ENCODE measurements around the gene MRPL36. TPM values are rescaled to one million over a fixed set of nuclear protein-coding genes. Genes with fewer than 3 reads are reported as not detected.

The MRPL36 gene
- total RNA-seq, 1 experiment from 2014 or later, result 116 TPM

DNA sequence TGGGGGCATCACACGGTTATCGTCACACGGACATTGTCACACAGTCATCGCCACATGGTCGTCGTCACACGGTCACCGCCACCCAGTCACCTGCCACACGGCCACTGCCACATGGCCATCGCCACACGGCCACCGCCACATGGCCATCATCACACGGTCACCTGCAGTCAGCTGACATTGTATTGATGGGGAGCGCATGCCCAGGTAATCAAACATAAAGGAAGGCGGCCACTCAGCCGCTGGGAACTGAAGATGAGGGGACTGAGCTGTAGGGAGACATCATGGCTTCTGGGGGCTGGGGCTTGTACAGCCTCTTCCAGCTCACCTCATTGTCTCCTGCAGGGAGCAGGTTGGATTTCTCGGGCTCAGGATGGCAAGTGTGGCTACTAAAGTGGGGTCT, 49.2 kb downstream of the MRPL36 start:
- POLR2A ChIA-PET (ENCODE audit: unreplicated experiment), result no interaction called here
- no peak overlapping the region for H2AFZ ChIP-seq (ENCODE audit: low read length)

DNA sequence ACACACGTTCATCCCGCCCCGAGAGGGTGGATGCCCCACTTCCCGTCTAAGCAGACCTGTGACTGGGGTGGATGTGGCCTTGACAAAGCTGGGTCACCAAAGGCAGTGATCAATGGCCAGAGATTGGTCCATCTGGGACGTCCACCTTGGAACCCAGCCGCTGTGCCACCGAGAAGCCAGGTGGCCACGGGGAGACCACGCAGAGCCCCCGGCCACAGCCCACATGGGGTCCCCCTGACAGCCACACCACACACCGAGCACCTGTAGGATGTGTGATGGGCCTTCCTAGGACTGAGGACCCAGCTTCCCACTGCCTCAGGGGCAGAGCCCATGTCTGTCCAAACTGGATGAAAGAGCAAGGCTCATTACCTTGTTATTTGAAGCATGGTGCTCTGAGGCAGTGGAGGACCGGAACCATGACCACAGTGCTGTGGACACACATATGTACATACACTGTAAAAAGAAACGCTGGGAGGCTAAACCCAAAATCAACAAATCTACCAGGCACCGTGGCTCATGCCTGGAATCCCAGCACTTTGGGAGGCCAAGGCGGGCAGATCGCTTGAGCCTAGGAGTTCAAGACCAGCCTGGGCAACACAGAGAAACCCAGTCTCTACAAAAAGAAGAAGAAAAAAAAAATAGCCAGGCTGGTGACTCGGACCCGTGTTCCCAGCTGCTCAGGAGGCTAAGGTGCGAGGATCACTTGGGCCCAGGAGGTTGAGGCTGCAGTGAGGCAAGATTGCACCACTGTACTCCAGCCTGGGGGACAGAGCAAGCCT, 50.1 kb downstream of the MRPL36 start:
- ATAC-seq, result no peak
- Histone ChIP-seq H3K9me3 (ENCODE audit: low read length) (no peaks in the 10 kb centered on the region), H3K4me3 (ENCODE audit: low read length) (no peak overlapping the region), H3K4me2 (ENCODE audit: low read length) (no peak overlapping the region), H3K9me2 (replicated peaks; ENCODE audit: low read length) (no peaks in the 10 kb centered on the region), H3K27ac (ENCODE audit: low read length) (no peak overlapping the region), H3K27me3 (ENCODE audit: low read length) (peaks cover 87% of the 10 kb centered on the region), H3K4me1 (ENCODE audit: insufficient read depth, low read length) (no peaks in the 10 kb centered on the region), H3K79me2 (ENCODE audit: low read length) (no peaks in the 10 kb centered on the region), H2AFZ (ENCODE audit: low read length) (no peak overlapping the region), H3K9ac (ENCODE audit: low read length) (no peak overlapping the region), H3K36me3 (ENCODE audit: low read depth, low read length) (no peaks in the 10 kb centered on the region), H4K20me1 (ENCODE audit: low read length) (no peaks in the 10 kb centered on the region), H3F3A (ENCODE audit: low read length, unreplicated experiment) (no peaks in the 10 kb centered on the region)
- TF ChIP-seq EZH2phosphoT487 (IDR thresholded peaks at IDR 0.05; ENCODE audit: borderline replicate concordance, low read length) (no peak), EZH2 (IDR thresholded peaks at IDR 0.05; ENCODE audit: low read length, unreplicated experiment) (no peak)
- TF ChIP-seq, protein P1, sequence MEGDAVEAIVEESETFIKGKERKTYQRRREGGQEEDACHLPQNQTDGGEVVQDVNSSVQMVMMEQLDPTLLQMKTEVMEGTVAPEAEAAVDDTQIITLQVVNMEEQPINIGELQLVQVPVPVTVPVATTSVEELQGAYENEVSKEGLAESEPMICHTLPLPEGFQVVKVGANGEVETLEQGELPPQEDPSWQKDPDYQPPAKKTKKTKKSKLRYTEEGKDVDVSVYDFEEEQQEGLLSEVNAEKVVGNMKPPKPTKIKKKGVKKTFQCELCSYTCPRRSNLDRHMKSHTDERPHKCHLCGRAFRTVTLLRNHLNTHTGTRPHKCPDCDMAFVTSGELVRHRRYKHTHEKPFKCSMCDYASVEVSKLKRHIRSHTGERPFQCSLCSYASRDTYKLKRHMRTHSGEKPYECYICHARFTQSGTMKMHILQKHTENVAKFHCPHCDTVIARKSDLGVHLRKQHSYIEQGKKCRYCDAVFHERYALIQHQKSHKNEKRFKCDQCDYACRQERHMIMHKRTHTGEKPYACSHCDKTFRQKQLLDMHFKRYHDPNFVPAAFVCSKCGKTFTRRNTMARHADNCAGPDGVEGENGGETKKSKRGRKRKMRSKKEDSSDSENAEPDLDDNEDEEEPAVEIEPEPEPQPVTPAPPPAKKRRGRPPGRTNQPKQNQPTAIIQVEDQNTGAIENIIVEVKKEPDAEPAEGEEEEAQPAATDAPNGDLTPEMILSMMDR (conservative IDR thresholded peaks at IDR 0.05; ENCODE audit: low read depth, low read length), result no peak
- intact Hi-C loops (cut with micrococcal nuclease), result no loop called here
- ChIA-PET CTCF (no interaction called here), POLR2A (ENCODE audit: unreplicated experiment) (no interaction called here)
- DNase-seq, result no peak
- BruUV-seq (replicated peaks), result no TSS peak

More for the DNA sequence above, 49.2 kb downstream of the MRPL36 start:
- no TSS peak for BruUV-seq (replicated peaks)
- no peak overlapping the region for H3K27ac ChIP-seq (ENCODE audit: low read length)
- no peaks in the 10 kb centered on the region for H3K4me1 ChIP-seq (ENCODE audit: insufficient read depth, low read length)
- peaks cover 87% of the 10 kb centered on the region for H3K27me3 ChIP-seq (ENCODE audit: low read length)
- H3K9me3 ChIP-seq (ENCODE audit: low read length), result no peaks in the 10 kb centered on the region
- no peak for TF ChIP-seq EZH2 (IDR thresholded peaks at IDR 0.05; ENCODE audit: low read length, unreplicated experiment)
- TF ChIP-seq, protein P1 (conservative IDR thresholded peaks at IDR 0.05; ENCODE audit: low read depth, low read length), result no peak
- TF ChIP-seq EZH2phosphoT487 (IDR thresholded peaks at IDR 0.05; ENCODE audit: borderline replicate concordance, low read length), result no peak
- no peak overlapping the region for H3K9ac ChIP-seq (ENCODE audit: low read length)
- DNase-seq, result no peak
- H3F3A ChIP-seq (ENCODE audit: low read length, unreplicated experiment), result no peaks in the 10 kb centered on the region
- no peaks in the 10 kb centered on the region for H3K36me3 ChIP-seq (ENCODE audit: low read depth, low read length)
- no peaks in the 10 kb centered on the region for H4K20me1 ChIP-seq (ENCODE audit: low read length)
- intact Hi-C loops (cut with micrococcal nuclease), result no loop called here
- no peaks in the 10 kb centered on the region for H3K9me2 ChIP-seq (replicated peaks; ENCODE audit: low read length)
- ATAC-seq, result no peak
- no peak overlapping the region for H3K4me2 ChIP-seq (ENCODE audit: low read length)
- CTCF ChIA-PET, result no interaction called here
- no peaks in the 10 kb centered on the region for H3K79me2 ChIP-seq (ENCODE audit: low read length)
- H3K4me3 ChIP-seq (ENCODE audit: low read length), result no peak overlapping the region

DNA sequence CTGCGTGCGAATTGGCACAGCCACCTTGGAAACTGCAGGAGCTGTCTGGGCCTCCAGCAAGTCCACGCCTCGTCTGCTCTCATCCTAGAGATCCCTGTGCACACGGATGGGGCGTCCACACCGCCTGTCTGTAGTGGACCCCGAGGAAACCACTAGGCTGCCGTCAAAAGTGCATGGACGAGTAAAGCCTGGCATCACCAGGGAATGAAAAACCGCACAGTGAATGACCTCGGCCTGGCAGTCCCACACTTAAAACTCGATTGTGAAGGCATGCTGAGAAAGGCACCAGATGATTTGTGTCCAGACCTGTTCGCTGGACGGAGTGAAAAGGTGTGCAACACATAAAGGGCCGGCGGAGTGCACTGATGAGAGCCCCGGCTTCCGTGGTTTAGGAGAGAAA, 50.8 kb downstream of the MRPL36 start:
- TF ChIP-seq, protein P1 (conservative IDR thresholded peaks at IDR 0.05; ENCODE audit: low read depth, low read length), result no peak
- TF ChIP-seq EZH2 (IDR thresholded peaks at IDR 0.05; ENCODE audit: low read length, unreplicated experiment) (no peak), EZH2phosphoT487 (IDR thresholded peaks at IDR 0.05; ENCODE audit: borderline replicate concordance, low read length) (no peak)

More for the DNA sequence above, 50.8 kb downstream of the MRPL36 start:
- CTCF ChIA-PET, result no interaction called here
- Histone ChIP-seq H3K9me2 (replicated peaks; ENCODE audit: low read length) (no peaks in the 10 kb centered on the region), H3K27ac (ENCODE audit: low read length) (no peak overlapping the region), H2AFZ (ENCODE audit: low read length) (no peak overlapping the region), H3K36me3 (ENCODE audit: low read depth, low read length) (no peaks in the 10 kb centered on the region), H3K9me3 (ENCODE audit: low read length) (no peaks in the 10 kb centered on the region), H3K27me3 (ENCODE audit: low read length) (peaks cover 93% of the 10 kb centered on the region), H3K9ac (ENCODE audit: low read length) (no peak overlapping the region), H3K4me2 (ENCODE audit: low read length) (no peak overlapping the region), H3K4me3 (ENCODE audit: low read length) (no peak overlapping the region), H3K4me1 (ENCODE audit: insufficient read depth, low read length) (no peaks in the 10 kb centered on the region), H3F3A (ENCODE audit: low read length, unreplicated experiment) (no peaks in the 10 kb centered on the region), H3K79me2 (ENCODE audit: low read length) (no peaks in the 10 kb centered on the region), H4K20me1 (ENCODE audit: low read length) (no peaks in the 10 kb centered on the region)
- BruUV-seq (replicated peaks), result no TSS peak
- POLR2A ChIA-PET (ENCODE audit: unreplicated experiment), result no interaction called here
- intact Hi-C loops (cut with micrococcal nuclease), result no loop called here
- ATAC-seq (no peak), DNase-seq (no peak)
